ENCODE results near the gene NAV3. TPM values are rescaled to one million over a fixed set of nuclear protein-coding genes. Genes with fewer than 3 reads are reported as not detected.

Gene NAV3
- polyA plus RNA-seq, 1 experiment, result 91.7 TPM

DNA sequence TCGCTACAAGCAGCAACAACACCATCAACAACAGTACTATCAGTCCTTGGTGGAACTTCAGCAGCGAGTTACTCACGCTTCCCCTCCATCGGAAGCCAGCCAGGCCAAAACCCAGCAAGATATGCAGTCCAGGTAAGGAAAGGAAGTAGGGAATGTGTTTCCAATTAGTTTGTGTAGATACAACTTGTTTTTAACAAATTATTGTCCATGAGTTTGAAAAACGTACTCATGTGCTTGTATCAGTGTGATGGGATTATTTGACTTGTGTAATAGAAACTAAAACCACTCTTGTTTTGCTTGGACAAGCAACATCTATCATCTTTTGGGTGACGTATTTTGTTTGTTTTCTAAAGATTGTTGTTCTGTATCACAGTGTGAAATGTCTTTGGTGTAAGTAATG, 137.9 kb downstream of the NAV3 start:
- H3K36me3 ChIP-seq (ENCODE audit: control insufficient read depth, insufficient read depth, low read length), result peaks cover 3% of the 10 kb centered on the region; the same call in 1 of the 2 replicates
- no peak for DNase-seq (ENCODE audit: low read depth)
- ChIA-PET CTCF (no interaction called here), POLR2A (no interaction called here)
- no peaks in the 10 kb centered on the region for H3K27me3 ChIP-seq (ENCODE audit: control insufficient read depth, insufficient read depth, low read length)
- no peak overlapping the region for H3K4me3 ChIP-seq (ENCODE audit: low read depth, low read length)
- TF ChIP-seq CTCF (IDR thresholded peaks at IDR 0.05; ENCODE audit: insufficient read depth, low read depth, low read length), result no peak

DNA sequence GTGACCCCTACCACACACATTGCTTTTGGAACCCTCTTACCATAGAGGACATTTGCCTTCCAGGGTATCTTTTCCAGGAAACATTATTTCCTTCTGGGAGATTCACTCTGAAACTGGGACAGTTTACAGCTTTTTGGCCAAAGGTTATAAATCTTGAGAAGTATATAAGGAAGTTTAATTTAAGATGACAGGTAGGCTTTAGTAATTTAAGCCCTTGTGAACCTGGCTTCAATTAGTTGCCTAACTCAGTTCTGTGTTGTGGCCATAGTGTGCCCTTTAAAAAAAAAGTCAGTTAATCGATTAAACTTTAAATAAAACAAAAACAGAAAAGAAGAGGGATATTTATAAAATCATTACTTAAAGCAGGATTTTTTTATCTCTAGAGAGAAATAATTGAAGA, 142.9 kb downstream of the NAV3 start:
- no peaks in the 10 kb centered on the region for H3K27me3 ChIP-seq (ENCODE audit: control insufficient read depth, insufficient read depth, low read length)
- H3K36me3 ChIP-seq (ENCODE audit: control insufficient read depth, insufficient read depth, low read length), result peaks cover 2% of the 10 kb centered on the region; the same call in 1 of the 2 replicates
- H3K4me3 ChIP-seq (ENCODE audit: low read depth, low read length), result no peak overlapping the region
- TF ChIP-seq CTCF (IDR thresholded peaks at IDR 0.05; ENCODE audit: insufficient read depth, low read depth, low read length), result no peak
- ChIA-PET CTCF (no interaction called here), POLR2A (interaction anchor here (0.7 kb wide), 1 partner anchor 1379 kb away, joined by 3 read pairs; no protein-coding TSS in a partner anchor)
- no peak for DNase-seq (ENCODE audit: low read depth)

DNA sequence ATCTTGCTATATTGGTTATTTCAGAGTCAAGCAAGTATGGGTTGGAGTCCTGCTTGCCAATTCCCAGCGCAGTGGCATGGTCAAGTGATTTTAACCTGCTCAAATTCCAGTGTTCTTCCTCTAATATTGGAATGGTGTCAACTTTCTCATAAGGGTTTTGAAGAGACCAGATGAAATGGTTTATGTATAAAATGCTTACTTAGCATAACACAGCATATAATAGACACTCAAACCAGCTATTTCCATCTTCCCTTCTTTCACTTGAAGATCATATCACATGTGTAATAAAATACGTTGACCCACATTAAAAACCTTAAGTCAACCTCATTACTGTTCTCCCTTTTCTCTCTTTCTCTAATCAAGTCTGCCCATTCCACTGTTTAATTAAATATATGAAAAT, 144.0 kb downstream of the NAV3 start:
- CTCF ChIA-PET, result interaction anchor here (0.6 to 2.3 kb wide), 2 partner anchors 18 to 146 kb away, joined by 3 to 6 read pairs; no protein-coding TSS in a partner anchor
- POLR2A ChIA-PET, result no interaction called here
- H3K36me3 ChIP-seq (ENCODE audit: control insufficient read depth, insufficient read depth, low read length), result no peaks in the 10 kb centered on the region

GRCh38 chr12:77979597-77980250, 149.0 kb downstream of the NAV3 start:
- H3K4me3 ChIP-seq (ENCODE audit: low read depth, low read length), result no peak overlapping the region
- H3K36me3 ChIP-seq (ENCODE audit: control insufficient read depth, insufficient read depth, low read length), result no peaks in the 10 kb centered on the region
- TF ChIP-seq CTCF (IDR thresholded peaks at IDR 0.05; ENCODE audit: insufficient read depth, low read depth, low read length), result no peak
- DNase-seq (ENCODE audit: low read depth), result no peak
- no peaks in the 10 kb centered on the region for H3K27me3 ChIP-seq (ENCODE audit: control insufficient read depth, insufficient read depth, low read length)
- CTCF ChIA-PET, result no interaction called here
- POLR2A ChIA-PET, result no interaction called here

More for the DNA sequence above, 144.0 kb downstream of the NAV3 start:
- no peak overlapping the region for H3K4me3 ChIP-seq (ENCODE audit: low read depth, low read length)
- H3K27me3 ChIP-seq (ENCODE audit: control insufficient read depth, insufficient read depth, low read length), result no peaks in the 10 kb centered on the region
- DNase-seq (ENCODE audit: low read depth), result no peak
- no peak for TF ChIP-seq CTCF (IDR thresholded peaks at IDR 0.05; ENCODE audit: insufficient read depth, low read depth, low read length)

DNA sequence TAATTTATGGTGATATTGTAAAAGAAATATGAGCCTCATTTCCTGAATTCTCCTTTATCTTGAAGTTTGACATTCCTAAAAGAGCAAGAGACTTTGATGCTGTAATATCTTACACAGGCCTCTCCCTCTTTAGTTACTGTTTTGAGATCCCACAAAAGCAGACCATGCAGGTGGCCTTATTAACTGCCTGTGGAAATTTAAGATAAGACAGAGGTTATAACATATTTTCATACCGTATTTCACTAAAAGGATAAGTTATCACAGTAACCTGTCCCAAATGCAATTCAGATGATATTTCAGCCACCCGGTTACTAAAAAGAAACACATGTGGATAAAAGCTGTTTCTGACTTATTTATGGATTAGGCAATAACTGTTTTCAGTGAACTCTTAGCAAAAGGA, 150.1 kb downstream of the NAV3 start:
- H3K36me3 ChIP-seq (ENCODE audit: control insufficient read depth, insufficient read depth, low read length), result no peaks in the 10 kb centered on the region
- H3K4me3 ChIP-seq (ENCODE audit: low read depth, low read length), result no peak overlapping the region
- no peak for TF ChIP-seq CTCF (IDR thresholded peaks at IDR 0.05; ENCODE audit: insufficient read depth, low read depth, low read length)
- no peaks in the 10 kb centered on the region for H3K27me3 ChIP-seq (ENCODE audit: control insufficient read depth, insufficient read depth, low read length)
- ChIA-PET POLR2A (interaction anchor here (0.5 kb wide), 1 partner anchor 919 kb away, joined by 3 read pairs; no protein-coding TSS in a partner anchor), CTCF (no interaction called here)
- no peak for DNase-seq (ENCODE audit: low read depth)
